Measurements from ENCODE around the gene GDPD4. TPM values are rescaled to one million over a fixed set of nuclear protein-coding genes. Genes with fewer than 3 reads are reported as not detected.

The GDPD4 gene
- total RNA-seq, 1 donor from 2014 or later, result not detected

DNA sequence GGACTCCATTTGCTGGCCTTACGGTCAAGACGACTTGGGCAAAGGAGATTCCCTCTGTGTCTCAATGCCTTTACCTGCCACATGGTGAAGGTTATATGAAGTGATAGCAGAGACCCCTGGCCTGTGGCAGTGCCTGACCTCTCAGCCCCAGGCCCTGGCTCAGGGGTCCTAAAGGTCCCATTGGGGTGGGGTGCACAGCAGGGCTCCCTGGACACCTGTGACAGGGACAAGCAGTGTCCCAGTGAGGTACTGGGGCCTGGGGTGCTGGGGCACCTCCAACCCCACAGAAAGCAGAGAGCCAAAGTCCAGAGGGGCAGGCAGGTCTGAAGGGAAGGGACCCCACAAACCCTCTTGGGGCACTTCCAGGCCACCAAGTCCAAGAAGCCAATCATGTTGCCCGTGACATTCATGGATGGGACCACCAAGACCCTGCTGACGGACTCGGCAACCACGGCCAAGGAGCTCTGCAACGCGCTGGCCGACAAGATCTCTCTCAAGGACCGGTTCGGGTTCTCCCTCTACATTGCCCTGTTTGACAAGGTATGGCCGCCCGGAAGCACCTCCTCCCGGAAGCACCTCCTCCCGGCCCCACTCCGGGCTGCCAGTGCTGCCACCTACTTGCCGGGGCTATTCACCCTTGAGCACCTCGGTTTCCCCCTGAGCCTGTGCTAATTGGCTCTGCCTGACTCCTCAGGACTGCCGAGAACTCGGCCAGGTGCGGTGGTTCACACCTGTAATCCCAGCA lies 111.0 kb downstream of the GDPD4 start:
- Mint-ChIP-seq H3K9me3 (no peaks in the 10 kb centered on the region), H3K4me3 (no peak overlapping the region), H3K4me1 (no peaks in the 10 kb centered on the region), H3K27ac (no peak overlapping the region), H3K27me3 (ENCODE audit: low read depth) (no peaks in the 10 kb centered on the region), H3K36me3 (no peaks in the 10 kb centered on the region)
- no peak for DNase-seq (ENCODE audit: low spot score in 2 of 2, unreplicated experiment in 2 of 2)
- no peak for TF ChIP-seq CTCF (IDR thresholded peaks at IDR 0.05; ENCODE audit: unreplicated experiment)

- Mint-ChIP-seq H3K36me3 (no peaks in the 10 kb centered on the region), H3K9me3 (no peaks in the 10 kb centered on the region), H3K4me3 (no peak overlapping the region), H3K27me3 (ENCODE audit: low read depth) (no peaks in the 10 kb centered on the region), H3K27ac (no peak overlapping the region), H3K4me1 (no peaks in the 10 kb centered on the region)
- DNase-seq (ENCODE audit: low spot score in 2 of 2, unreplicated experiment in 2 of 2), result no peak
- TF ChIP-seq CTCF (IDR thresholded peaks at IDR 0.05; ENCODE audit: unreplicated experiment), result no peak
Measured at GRCh38 chr11:77189588-77190210, 111.8 kb downstream of the GDPD4 start.

DNA sequence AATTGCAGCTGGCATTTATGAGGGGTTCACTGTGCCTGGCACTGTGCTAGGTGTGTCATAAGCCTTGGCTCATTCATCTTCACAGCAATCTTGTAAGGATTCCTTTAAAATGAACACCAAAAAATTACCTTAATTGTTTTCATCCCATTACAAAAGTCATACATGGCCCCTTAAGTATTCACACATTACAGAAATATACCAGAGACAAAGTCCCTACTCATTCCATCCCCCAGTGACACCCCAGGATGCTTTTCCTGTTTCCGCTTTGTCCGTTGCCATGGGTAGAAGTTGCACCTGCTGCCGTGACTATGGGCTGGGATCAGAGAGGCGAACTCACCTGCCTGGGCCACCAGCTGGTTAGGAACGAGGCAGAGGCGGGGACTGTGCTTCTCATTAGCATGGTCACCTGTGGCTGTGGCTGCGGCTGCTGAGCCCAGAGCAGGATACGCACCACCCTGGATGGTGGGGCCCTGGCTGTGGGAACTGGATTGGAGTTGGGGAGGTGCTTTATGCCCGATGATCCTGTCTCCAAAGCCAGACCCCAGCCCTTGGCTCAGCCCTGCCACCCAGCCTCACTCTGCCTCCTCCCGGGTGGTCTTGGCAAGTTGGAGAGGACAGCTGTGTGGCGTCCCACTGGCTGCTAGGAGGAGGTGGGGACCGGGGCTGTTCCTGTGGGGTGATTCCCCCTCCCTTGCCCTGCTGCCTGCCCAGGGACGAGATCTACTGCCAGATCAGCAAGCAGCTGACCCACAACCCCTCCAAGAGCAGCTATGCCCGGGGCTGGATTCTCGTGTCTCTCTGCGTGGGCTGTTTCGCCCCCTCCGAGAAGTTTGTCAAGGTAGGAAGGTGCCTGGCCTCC lies 112.6 kb downstream of the GDPD4 start:
- Mint-ChIP-seq H3K9me3 (no peaks in the 10 kb centered on the region), H3K36me3 (no peaks in the 10 kb centered on the region), H3K4me3 (no peak overlapping the region), H3K4me1 (no peaks in the 10 kb centered on the region), H3K27ac (no peak overlapping the region), H3K27me3 (ENCODE audit: low read depth) (no peaks in the 10 kb centered on the region)
- TF ChIP-seq CTCF (IDR thresholded peaks at IDR 0.05; ENCODE audit: unreplicated experiment), result peak; percentile 48
- DNase-seq (ENCODE audit: low spot score in 2 of 2, unreplicated experiment in 2 of 2), result no peak

- no peaks in the 10 kb centered on the region for H3K4me1 Mint-ChIP-seq
- no peaks in the 10 kb centered on the region for H3K36me3 Mint-ChIP-seq
- peak; percentile 49 to 82 for DNase-seq (ENCODE audit: low spot score in 2 of 2, unreplicated experiment in 2 of 2)
- H3K27ac Mint-ChIP-seq, result no peak overlapping the region
- no peaks in the 10 kb centered on the region for H3K9me3 Mint-ChIP-seq
- no peaks in the 10 kb centered on the region for H3K27me3 Mint-ChIP-seq (ENCODE audit: low read depth)
- peak; percentile 84 for TF ChIP-seq CTCF (IDR thresholded peaks at IDR 0.05; ENCODE audit: unreplicated experiment)
- no peak overlapping the region for H3K4me3 Mint-ChIP-seq
Measured at GRCh38 chr11:77187776-77188632, 113.5 kb downstream of the GDPD4 start.

DNA sequence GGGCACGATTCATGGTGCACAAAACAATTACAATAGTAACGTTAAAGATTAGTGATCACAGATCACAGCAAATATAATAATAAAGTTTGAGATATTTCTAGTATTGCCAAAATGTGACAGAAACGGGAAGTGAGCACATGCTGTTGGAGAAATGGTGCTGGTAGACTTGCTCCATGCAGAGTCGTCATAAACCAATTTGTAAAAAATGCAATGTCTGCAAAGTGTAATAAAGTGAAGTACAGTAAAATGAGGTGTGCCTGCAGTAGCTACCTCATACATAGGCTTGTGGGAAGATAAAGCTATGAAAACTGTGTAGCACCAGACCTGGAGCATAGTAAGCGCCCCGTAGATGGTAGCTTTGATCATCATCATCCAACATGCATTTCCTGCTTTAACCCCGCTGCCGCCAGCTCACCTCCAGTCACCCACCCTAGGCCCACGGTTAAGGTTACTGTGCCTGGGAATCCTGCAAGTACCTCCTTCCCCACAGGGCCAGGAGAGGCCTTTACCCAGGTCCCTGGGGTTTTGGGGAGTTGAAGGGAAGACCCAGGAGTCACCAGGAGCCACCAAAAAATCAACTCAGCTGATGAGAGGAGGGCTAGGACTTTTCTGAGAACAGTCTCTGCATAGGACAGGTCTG lies 114.3 kb downstream of the GDPD4 start:
- H3K4me1 Mint-ChIP-seq, result no peaks in the 10 kb centered on the region
- H3K36me3 Mint-ChIP-seq, result no peaks in the 10 kb centered on the region
- H3K27ac Mint-ChIP-seq, result no peak overlapping the region
- no peak for TF ChIP-seq CTCF (IDR thresholded peaks at IDR 0.05; ENCODE audit: unreplicated experiment)
- no peak for DNase-seq (ENCODE audit: low spot score in 2 of 2, unreplicated experiment in 2 of 2)
- no peaks in the 10 kb centered on the region for H3K9me3 Mint-ChIP-seq
- H3K4me3 Mint-ChIP-seq, result no peak overlapping the region
- H3K27me3 Mint-ChIP-seq (ENCODE audit: low read depth), result no peaks in the 10 kb centered on the region
